Mesothelial cell of epicardium (in vitro differentiated cells): ENCODE data around the gene RNF181. TPM values are rescaled to one million over a fixed set of nuclear protein-coding genes. Genes with fewer than 3 reads are reported as not detected.
"Not testable (repeated sequence)": the region's sequence is repeated elsewhere in the genome, so short reads cannot be mapped to it uniquely, and the experiment has no call there.

Source experiments
- DNase-seq, 2 experiments: peaks; one replicate each; pipeline ENCODE4 v3.0.0; 2021; ENCODE audit warnings: low spot score in 2 of 2; ENCODE audit not compliant: unreplicated experiment in 2 of 2
- H3K27ac Mint-ChIP-seq: 2 replicates; pipeline ENCODE4 v1.8.0; 2021; ENCODE audit warnings: mixed read lengths
- H3K27me3 Mint-ChIP-seq: 2 replicates; pipeline ENCODE4 v1.8.0; 2021; ENCODE audit warnings: low read depth, mixed read lengths
- H3K36me3 Mint-ChIP-seq: 2 replicates; pipeline ENCODE4 v1.8.0; 2021; ENCODE audit warnings: mixed read lengths
- H3K4me1 Mint-ChIP-seq: 2 replicates; pipeline ENCODE4 v1.8.0; 2021; ENCODE audit warnings: mixed read lengths
- H3K4me3 Mint-ChIP-seq: 2 replicates; pipeline ENCODE4 v1.8.0; 2021; ENCODE audit warnings: mild to moderate bottlenecking, moderate library complexity, mixed read lengths
- H3K9me3 Mint-ChIP-seq: 2 replicates; pipeline ENCODE4 v1.8.0; 2021; ENCODE audit warnings: mixed read lengths
- CTCF ChIP-seq: fragments of 200-600 bp; sonication (generic); IDR thresholded peaks from one replicate; pipeline ENCODE4 v1.5.0; 2021; ENCODE audit warnings: antibody characterized with exemption; ENCODE audit not compliant: unreplicated experiment
- total RNA-seq: library from RNA; stranded (reverse); gene quantifications from 3 replicates; pipeline ENCODE4 v1.2.1, GENCODE V29; 2021

The RNF181 gene
- total RNA-seq, 1 donor from 2014 or later: 82.8 TPM

- Mint-ChIP-seq H3K27ac (no peak overlapping the region), H3K4me1 (peaks cover 29% of the 10 kb centered on the region), H3K4me3 (no peak overlapping the region), H3K9me3 (no peaks in the 10 kb centered on the region), H3K27me3 (no peaks in the 10 kb centered on the region), H3K36me3 (no peaks in the 10 kb centered on the region)
- no peak for TF ChIP-seq CTCF
- DNase-seq: no peak
Observed at GRCh38 chr2:85599468-85600234, 4.1 kb downstream of the RNF181 start.

GRCh38 chr2:85600235-85600575, 4.7 kb downstream of the RNF181 start:
- H3K4me3 Mint-ChIP-seq: no peak overlapping the region
- H3K27ac Mint-ChIP-seq: no peak overlapping the region
- H3K36me3 Mint-ChIP-seq: no peaks in the 10 kb centered on the region
- no peaks in the 10 kb centered on the region for H3K9me3 Mint-ChIP-seq
- H3K27me3 Mint-ChIP-seq: no peaks in the 10 kb centered on the region
- no peak for DNase-seq
- H3K4me1 Mint-ChIP-seq: peaks cover 32% of the 10 kb centered on the region
- no peak for TF ChIP-seq CTCF

- peaks cover 36% of the 10 kb centered on the region for H3K4me1 Mint-ChIP-seq
- H3K27me3 Mint-ChIP-seq: no peaks in the 10 kb centered on the region
- DNase-seq: no peak
- no peak for TF ChIP-seq CTCF
- H3K36me3 Mint-ChIP-seq: no peaks in the 10 kb centered on the region
- peak overlapping the region; percentile 83 for H3K27ac Mint-ChIP-seq
- H3K9me3 Mint-ChIP-seq: no peaks in the 10 kb centered on the region
- peak overlapping the region; percentile 79 for H3K4me3 Mint-ChIP-seq
Observed at GRCh38 chr2:85600951-85601770, 5.6 kb downstream of the RNF181 start.

- no peaks in the 10 kb centered on the region for H3K9me3 Mint-ChIP-seq
- peaks cover 33% of the 10 kb centered on the region for H3K4me1 Mint-ChIP-seq
- TF ChIP-seq CTCF: no peak
- H3K27me3 Mint-ChIP-seq: no peaks in the 10 kb centered on the region
- no peaks in the 10 kb centered on the region for H3K36me3 Mint-ChIP-seq
- H3K4me3 Mint-ChIP-seq: peak overlapping the region; percentile 79
- DNase-seq: no peak
- H3K27ac Mint-ChIP-seq: peak overlapping the region; percentile 83
Observed at GRCh38 chr2:85601771-85602475, 6.4 kb downstream of the RNF181 start.

GRCh38 chr2:85602476-85603234, 7.1 kb downstream of the RNF181 start, which contains the start of gene TMEM150A:
TSS of gene TMEM150A (minus strand) at chr2:85602698. CDS start at chr2:85601948, 750 bp downstream.
- H3K4me1 Mint-ChIP-seq: peaks cover 37% of the 10 kb centered on the region
- H3K36me3 Mint-ChIP-seq: peaks cover 1% of the 10 kb centered on the region
- H3K4me3 Mint-ChIP-seq: peak within 1 kb of the TSS; percentile 81
- H3K27ac Mint-ChIP-seq: peak within 1 kb of the TSS; percentile 93
- no peaks in the 10 kb centered on the region for H3K27me3 Mint-ChIP-seq
- H3K9me3 Mint-ChIP-seq: no peaks in the 10 kb centered on the region
- DNase-seq: peak; percentile 63 to 83
- no peak for TF ChIP-seq CTCF

- H3K4me3 Mint-ChIP-seq: peak overlapping the region; percentile 81
- H3K36me3 Mint-ChIP-seq, H3K9me3 Mint-ChIP-seq, H3K27me3 Mint-ChIP-seq, DNase-seq: not testable (repeated sequence)
- H3K27ac Mint-ChIP-seq: peak overlapping the region; percentile 87
- H3K4me1 Mint-ChIP-seq: peaks cover 44% of the 10 kb centered on the region
Observed at GRCh38 chr2:85604133-85604444, 8.5 kb downstream of the RNF181 start.
